GM12864 (cell line): ENCODE results near the gene VRK3.

Experiments used
- DNase-seq: peaks from one replicate; pipeline ENCODE4 v3.0.0-alpha.2; 2011; ENCODE audit warnings: low read depth
- H3K4me3 ChIP-seq: 2 replicates; pipeline ENCODE4 v1.5.1; 2011; ENCODE audit warnings: mild to moderate bottlenecking, low read depth, low read length, control low read depth
- CTCF ChIP-seq: IDR thresholded peaks from 2 replicates; pipeline ENCODE4 v1.5.1; 2011; ENCODE audit warnings: low read depth, mild to moderate bottlenecking, moderate library complexity, low read length, control low read depth, inconsistent platforms; ENCODE audit errors: missing control alignments

VRK3 gene

GRCh38 chr19:49930483-49931011 is 94.6 kb downstream of the VRK3 start:
- DNase-seq = no peak
- H3K4me3 ChIP-seq = peak overlapping the region; percentile 63
- no peak for TF ChIP-seq CTCF

- peak; percentile 93 for DNase-seq
- H3K4me3 ChIP-seq = peak overlapping the region; percentile 63
- TF ChIP-seq CTCF = no peak
Measured at GRCh38 chr19:49929611-49930482, 95.3 kb downstream of the VRK3 start.

- DNase-seq = no peak
- H3K4me3 ChIP-seq = peak within 1 kb of the TSS; percentile 63
- TF ChIP-seq CTCF = no peak
Measured at GRCh38 chr19:49929121-49929610, 96.0 kb downstream of the VRK3 start, which contains the start of the genes ATF5 and NUP62. TSS of gene ATF5 (plus strand) at chr19:49929205. CDS start at chr19:49930851, 1,646 bp downstream. TSS of gene NUP62 (minus strand) at chr19:49929504. CDS start at chr19:49909807, 19,697 bp downstream.

- H3K4me3 ChIP-seq = peak overlapping the region; percentile 63
- TF ChIP-seq CTCF = no peak
- DNase-seq = no peak
Measured at GRCh38 chr19:49927526-49928264, 97.5 kb downstream of the VRK3 start.

GRCh38 chr19:49926515-49926914 is 98.7 kb downstream of the VRK3 start:
- no peak for DNase-seq
- no peak for TF ChIP-seq CTCF
- H3K4me3 ChIP-seq = peak overlapping the region; percentile 63
